Suprapubic skin (tissue), 4 donors: ENCODE data around the gene PDE9A. TPM values are rescaled to one million over a fixed set of nuclear protein-coding genes. Genes with fewer than 3 reads are reported as not detected.

Experiments used
- DNase-seq, 2 donors: peaks; one replicate each; pipeline ENCODE4 v3.0.0-alpha.2; 2019; ENCODE audit warnings: low spot score in 2 of 2
- H3K27ac ChIP-seq: fragments of 200-600 bp; sonication (generic); one replicate; pipeline ENCODE4 v1.5.1; 2019
- H3K27me3 ChIP-seq: fragments of 200-600 bp; sonication (generic); one replicate; pipeline ENCODE4 v1.5.1; 2019
- H3K36me3 ChIP-seq: fragments of 200-600 bp; sonication (generic); one replicate; pipeline ENCODE4 v1.5.1; 2019
- H3K4me1 ChIP-seq: fragments of 200-600 bp; sonication (generic); one replicate; pipeline ENCODE4 v1.5.1; 2019
- H3K4me3 ChIP-seq: fragments of 200-600 bp; sonication (generic); one replicate; pipeline ENCODE4 v1.5.1; 2019; ENCODE audit warnings: mild to moderate bottlenecking
- H3K9me3 ChIP-seq: fragments of 200-600 bp; sonication (generic); one replicate; pipeline ENCODE4 v1.5.1; 2019
- CTCF ChIP-seq, 2 donors: fragments of 200-600 bp in 1 of 2; fragments of 450-650 bp in 1 of 2; sonication (generic) in 1 of 2; IDR thresholded peaks; one replicate each; pipeline ENCODE4 v1.5.1; 2016 to 2019; ENCODE audit warnings: antibody characterized with exemption in 2 of 2, mild to moderate bottlenecking in 1 of 2, moderate library complexity in 1 of 2
- EP300 ChIP-seq: sonication (generic); formaldehyde crosslinking; IDR thresholded peaks from one replicate; pipeline ENCODE4 v1.6.1; 2017; ENCODE audit warnings: antibody characterized with exemption
- POLR2A ChIP-seq, 2 donors: fragments of 450-650 bp; IDR thresholded peaks; one replicate each; pipeline ENCODE4 v1.6.1; 2017; ENCODE audit warnings: antibody characterized with exemption in 2 of 2, mild to moderate bottlenecking in 2 of 2, moderate library complexity in 2 of 2
- POLR2AphosphoS5 ChIP-seq, 3 donors: sonication (generic); formaldehyde crosslinking; IDR thresholded peaks; one replicate each; pipeline ENCODE4 v1.6.1; 2017; ENCODE audit warnings: antibody characterized with exemption in 3 of 3
- WGBS: methylation state at CpG from one replicate; pipeline ENCODE4 v1.1.5; 2018; 5-methylcytosine and 5-hydroxymethylcytosine counted together
- total RNA-seq, 4 donors: library from RNA; depleted of rRNA; stranded (reverse); fragments of >200 nt; gene quantifications; one replicate each; pipeline ENCODE4 v1.1.0, GENCODE V29; 2016

PDE9A gene
- total RNA-seq, 4 donors from 2014 or later = 4.5 to 12.0 (median 7.1) TPM

DNA sequence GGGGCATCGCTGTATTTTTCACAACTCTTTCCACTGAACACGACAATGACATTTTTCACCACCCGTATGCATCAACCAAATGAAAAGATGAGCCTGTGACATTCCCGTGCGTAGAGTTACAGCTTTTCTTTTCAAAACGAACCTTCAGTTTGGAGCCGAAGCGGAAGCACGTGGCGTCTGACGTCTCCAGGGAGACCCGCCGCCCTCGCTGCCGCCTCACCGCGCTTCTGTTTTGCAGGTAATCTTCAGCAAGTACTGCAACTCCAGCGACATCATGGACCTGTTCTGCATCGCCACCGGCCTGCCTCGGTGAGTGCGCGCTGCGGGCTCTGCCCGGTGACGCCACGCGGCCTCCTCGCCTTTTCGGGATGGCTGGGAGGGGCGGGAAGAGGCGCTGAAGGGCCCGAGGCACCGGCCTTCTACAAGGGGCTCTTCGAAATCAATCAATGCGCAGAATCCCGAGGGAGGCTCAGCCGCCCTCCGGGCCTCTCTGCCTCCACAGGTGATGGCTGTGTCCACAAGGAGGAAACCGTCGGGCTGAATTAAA, 32.6 kb downstream of the PDE9A start:
- no peak for DNase-seq
- H3K4me1 ChIP-seq = peaks cover 9% of the 10 kb centered on the region
- 97% methylated on average over 18 of the region's 41 CpGs for WGBS
- H3K27ac ChIP-seq = no peak overlapping the region
- no peaks in the 10 kb centered on the region for H3K27me3 ChIP-seq
- no peaks in the 10 kb centered on the region for H3K9me3 ChIP-seq
- TF ChIP-seq POLR2A (IDR thresholded peaks at IDR 0.05) = no peak
- no peak for TF ChIP-seq POLR2AphosphoS5 (IDR thresholded peaks at IDR 0.05)
- TF ChIP-seq CTCF (IDR thresholded peaks at IDR 0.05) = no peak
- no peak for TF ChIP-seq EP300
- no peaks in the 10 kb centered on the region for H3K36me3 ChIP-seq
- no peak overlapping the region for H3K4me3 ChIP-seq

DNA sequence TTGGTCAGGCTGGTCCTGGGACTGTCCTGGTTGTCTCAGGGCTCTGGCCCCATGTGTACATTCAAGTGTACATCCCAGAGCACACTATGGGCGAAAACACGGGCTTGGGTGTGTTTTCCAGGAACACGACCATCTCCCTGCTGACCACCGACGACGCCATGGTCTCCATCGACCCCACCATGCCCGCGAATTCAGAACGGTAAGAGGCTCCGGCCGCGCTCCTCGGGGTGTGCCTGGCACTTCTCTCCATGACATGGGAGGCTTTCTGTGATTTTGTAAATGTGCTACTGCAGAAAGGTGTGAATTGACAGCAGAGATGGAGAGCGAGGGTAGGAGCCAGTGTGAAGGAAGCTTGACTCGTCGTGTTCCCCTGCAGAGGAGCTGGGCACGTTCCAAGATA, 34.4 kb downstream of the PDE9A start:
- no peak overlapping the region for H3K27ac ChIP-seq
- no peaks in the 10 kb centered on the region for H3K36me3 ChIP-seq
- peaks cover 9% of the 10 kb centered on the region for H3K4me1 ChIP-seq
- H3K4me3 ChIP-seq = no peak overlapping the region
- H3K9me3 ChIP-seq = no peaks in the 10 kb centered on the region
- WGBS = 91% methylated on average over 18 of the region's 18 CpGs
- no peak for DNase-seq
- no peak for TF ChIP-seq EP300
- no peak for TF ChIP-seq CTCF (IDR thresholded peaks at IDR 0.05)
- TF ChIP-seq POLR2AphosphoS5 (IDR thresholded peaks at IDR 0.05) = no peak
- TF ChIP-seq POLR2A (IDR thresholded peaks at IDR 0.05) = no peak
- no peaks in the 10 kb centered on the region for H3K27me3 ChIP-seq

DNA sequence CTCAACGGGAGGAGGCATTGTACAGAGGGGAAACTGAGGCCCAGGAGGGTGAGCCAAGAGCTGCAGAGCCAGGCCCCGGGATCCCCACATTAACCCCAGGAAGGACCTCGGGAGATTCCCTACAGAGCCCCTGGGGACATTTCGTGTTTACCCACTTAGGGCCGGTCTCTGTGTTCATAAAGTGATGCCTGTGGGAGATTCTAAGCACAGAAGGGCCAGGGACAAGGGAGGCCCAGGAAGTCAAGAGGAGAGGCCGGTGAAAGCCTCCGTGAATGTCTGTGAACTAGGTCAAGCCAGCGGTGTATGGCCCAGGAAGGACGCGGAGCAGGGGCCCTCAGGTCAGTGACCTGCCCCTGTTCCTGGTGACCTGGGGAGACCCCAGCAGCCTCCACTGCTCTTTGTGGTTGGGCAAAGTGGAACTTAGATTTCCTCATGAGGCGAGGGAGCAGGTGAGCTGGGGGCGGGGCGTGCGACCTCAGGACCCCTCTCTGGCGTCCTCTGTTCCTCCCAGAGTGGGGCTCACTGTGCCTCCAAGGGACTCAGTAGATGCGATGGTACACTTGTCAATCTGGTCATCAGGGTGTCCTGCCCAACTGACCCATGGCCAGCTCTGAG, 34.9 kb downstream of the PDE9A start:
- no peak overlapping the region for H3K4me3 ChIP-seq
- no peaks in the 10 kb centered on the region for H3K36me3 ChIP-seq
- TF ChIP-seq POLR2A (IDR thresholded peaks at IDR 0.05) (no peak), EP300 (no peak), CTCF (IDR thresholded peaks at IDR 0.05) (no peak), POLR2AphosphoS5 (IDR thresholded peaks at IDR 0.05) (no peak)
- H3K27ac ChIP-seq = no peak overlapping the region
- H3K27me3 ChIP-seq = no peaks in the 10 kb centered on the region
- peaks cover 9% of the 10 kb centered on the region for H3K4me1 ChIP-seq
- no peak for DNase-seq
- no peaks in the 10 kb centered on the region for H3K9me3 ChIP-seq
- WGBS = 93% methylated on average over 16 of the region's 16 CpGs

DNA sequence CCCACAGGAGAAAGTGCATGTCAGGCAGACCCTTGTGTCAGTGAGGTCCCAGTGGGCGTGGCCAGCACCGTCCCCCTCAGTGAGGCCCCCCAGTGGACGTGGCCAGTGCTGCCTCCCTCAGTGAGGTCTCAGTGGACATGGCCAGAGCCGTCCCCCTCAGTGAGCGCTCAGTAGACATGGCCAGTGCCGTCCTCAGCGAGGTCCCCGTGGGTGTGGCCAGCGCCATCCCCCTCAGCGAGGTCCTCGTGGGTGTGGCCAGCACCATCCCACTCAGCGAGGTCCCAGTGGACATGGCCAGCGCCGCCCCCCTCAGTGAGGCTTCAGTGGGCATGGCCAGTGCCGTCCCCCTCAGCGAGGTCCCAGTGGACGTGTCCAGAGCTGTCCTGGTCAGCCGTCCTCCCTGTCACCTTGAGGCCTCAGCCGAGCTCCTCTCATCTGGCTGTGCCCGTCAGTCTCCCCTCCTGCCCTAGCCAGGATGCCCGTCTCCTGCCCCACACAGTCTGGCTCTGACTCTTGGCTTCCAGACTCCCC, 35.5 kb downstream of the PDE9A start:
- Histone ChIP-seq H3K36me3 (no peaks in the 10 kb centered on the region), H3K4me3 (no peak overlapping the region), H3K9me3 (no peaks in the 10 kb centered on the region), H3K27me3 (no peaks in the 10 kb centered on the region), H3K4me1 (peaks cover 9% of the 10 kb centered on the region), H3K27ac (no peak overlapping the region)
- WGBS = 73% methylated on average over 7 of the region's 21 CpGs
- DNase-seq = peak in 1 of 2 donors; percentile 54
- no peak for TF ChIP-seq POLR2A (IDR thresholded peaks at IDR 0.05)
- no peak for TF ChIP-seq CTCF (IDR thresholded peaks at IDR 0.05)
- TF ChIP-seq EP300 = no peak
- no peak for TF ChIP-seq POLR2AphosphoS5 (IDR thresholded peaks at IDR 0.05)

DNA sequence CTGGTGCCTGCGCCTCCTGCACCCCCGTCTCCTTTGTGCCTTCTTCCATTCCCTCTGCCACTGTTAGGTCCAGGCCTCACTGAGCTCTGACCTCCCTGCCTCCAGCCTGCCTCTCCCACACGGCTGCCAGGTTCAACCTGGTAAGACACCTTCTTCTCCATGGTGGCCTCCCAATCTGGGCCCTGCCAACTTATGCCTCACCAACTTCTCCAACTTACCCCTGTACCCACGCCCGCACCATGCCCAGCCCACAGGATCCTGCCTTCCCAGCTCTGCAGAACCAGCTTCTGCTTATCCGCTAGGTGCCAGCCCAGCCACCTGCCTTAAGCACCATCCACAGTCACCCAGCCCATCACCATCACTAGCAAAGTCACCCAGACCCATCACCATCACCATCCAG, 37.2 kb downstream of the PDE9A start:
- WGBS = 85% methylated on average over 6 of the region's 6 CpGs
- Histone ChIP-seq H3K4me1 (peaks cover 3% of the 10 kb centered on the region), H3K36me3 (no peaks in the 10 kb centered on the region), H3K9me3 (no peaks in the 10 kb centered on the region), H3K4me3 (no peak overlapping the region), H3K27me3 (no peaks in the 10 kb centered on the region), H3K27ac (no peak overlapping the region)
- peak in 1 of 2 donors; percentile 22 for DNase-seq
- TF ChIP-seq EP300 (no peak), POLR2AphosphoS5 (IDR thresholded peaks at IDR 0.05) (no peak), POLR2A (IDR thresholded peaks at IDR 0.05) (no peak), CTCF (IDR thresholded peaks at IDR 0.05) (no peak)
